HG03064 (cell line): ENCODE results near the gene ASCL1.

Experiments
- ATAC-seq: cut with Tn5 transposase; IDR thresholded peaks from one replicate; pipeline ENCODE4 v1.9.1; 2021; ENCODE audit warnings: low read depth; ENCODE audit not compliant: unreplicated experiment

Gene ASCL1

DNA sequence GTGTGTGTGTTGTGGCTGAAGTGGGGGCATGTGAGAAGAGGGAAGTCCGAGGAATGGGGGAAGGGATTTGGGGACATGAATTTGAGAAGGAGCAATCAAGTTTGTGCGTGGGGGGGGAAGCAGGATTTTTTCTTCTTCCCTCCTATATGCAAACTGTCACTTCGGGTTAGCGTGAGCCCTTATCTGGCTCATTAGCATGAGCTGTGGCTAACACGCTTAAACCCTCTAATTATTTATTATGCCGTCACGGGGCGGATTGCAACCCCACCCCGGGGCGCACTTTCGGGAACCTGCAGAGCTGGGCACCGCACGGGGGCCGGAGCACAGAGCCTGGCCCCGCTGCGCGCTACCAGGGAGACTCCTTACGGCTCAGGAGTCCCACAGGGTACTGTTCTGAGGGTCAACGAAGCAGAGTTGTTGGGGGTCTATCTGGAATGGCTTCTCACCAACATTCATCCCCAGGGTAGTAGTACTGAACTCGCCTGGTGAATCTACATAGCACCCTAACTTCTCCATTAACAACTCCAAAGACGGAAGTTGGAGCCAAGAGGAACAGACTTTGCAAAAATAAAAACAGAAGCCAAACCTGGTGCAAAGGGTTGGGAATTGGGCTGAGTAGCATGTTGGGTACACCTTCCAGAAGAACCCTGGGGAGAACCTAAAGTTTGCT, 6.4 kb upstream of the ASCL1 start:
- ATAC-seq, result no peak

DNA sequence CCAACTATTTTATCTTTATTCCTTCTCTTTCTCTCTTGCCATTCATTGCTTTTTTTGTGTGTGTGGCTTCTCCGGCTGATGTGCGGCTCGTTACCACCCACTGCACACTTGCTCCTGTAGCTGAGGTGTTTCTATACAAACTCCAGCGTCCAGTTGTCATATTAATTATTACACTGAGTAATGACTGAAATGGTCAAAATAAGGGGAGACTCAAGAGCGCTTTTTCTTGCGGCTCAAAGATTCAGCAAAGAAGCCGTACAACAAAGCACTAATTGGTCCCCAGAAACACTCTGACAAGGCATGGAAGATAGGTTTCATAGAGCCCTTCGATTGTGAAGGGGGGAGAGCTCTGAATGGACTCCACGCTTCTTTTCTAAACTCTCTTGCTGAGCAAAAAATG, 5.6 kb upstream of the ASCL1 start:
- ATAC-seq, result no peak

DNA sequence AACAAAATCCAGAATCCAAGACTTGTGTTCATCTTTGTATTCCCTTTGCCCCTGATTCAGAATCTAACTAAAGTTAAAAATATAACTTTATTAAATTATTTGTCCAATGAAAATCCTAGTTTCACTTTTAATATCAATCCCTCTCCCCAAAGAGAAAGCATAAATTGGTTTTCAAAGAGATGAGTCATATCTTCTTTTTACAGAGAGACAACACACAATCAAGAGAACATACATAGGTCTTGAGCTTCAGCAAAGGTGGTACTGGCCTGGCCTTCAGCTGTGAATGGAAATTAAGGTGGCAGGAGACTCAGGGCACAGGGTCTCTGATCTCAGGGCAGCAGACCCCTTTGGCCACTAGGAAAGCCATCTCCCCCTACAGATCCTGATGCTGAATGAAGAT, 4.3 kb upstream of the ASCL1 start:
- ATAC-seq, result no peak

DNA sequence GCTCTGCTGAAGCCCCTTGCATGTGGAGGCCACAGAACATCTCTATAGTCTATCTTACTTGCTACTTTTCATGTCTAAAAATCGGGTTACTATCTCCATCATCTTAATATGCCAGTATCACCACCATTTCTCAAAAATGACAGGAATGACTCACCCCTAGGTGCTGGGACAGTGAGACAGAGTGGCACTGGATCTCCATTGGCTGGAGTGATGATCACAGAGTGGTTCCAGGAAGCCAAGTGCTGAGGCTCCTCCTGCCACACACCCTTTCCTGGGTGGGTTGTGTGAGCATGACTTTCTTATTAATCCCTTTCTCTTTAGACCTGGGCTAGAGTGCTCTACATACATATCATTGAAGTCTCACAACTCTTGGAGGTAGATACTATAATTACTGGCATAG, 3.3 kb upstream of the ASCL1 start:
- no peak for ATAC-seq

DNA sequence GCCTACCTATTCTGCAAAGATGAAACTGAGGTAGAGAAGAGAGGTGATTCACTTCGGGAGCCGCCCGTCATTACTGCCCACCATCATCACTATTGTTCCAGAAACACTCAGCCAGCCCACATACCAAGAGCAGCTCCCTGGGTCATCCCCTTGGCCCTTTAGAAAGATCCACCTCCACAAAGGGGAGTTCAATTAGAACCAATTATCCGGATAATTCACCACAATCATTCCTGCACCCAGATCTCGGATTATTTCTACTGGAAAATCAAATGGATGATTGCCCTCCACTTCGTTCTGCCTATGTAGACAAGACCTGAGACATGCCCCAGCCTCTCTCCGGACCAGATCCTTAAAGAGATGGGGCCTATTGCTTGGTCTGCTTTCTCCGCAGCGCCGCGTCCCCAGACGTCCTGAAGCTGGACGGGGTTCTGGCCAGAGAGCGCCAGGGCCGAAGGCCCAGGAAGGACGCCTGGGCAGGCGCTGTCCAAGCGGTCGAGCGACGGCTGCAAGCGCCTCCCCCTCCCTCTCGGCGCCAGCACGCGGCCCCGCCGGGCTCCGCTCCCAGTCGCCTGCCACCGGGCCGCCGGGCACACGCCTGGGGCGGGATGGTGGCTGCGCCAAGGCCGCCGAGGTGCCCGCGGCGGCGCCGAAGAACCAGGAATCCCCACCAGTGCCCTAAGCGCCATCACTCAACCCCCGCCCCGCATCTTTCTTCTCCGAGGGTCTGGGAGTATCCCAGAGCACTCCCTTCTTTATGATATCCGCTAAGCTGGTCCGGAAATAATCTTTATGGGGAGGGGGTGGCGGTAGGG, 1.3 kb upstream of the ASCL1 start:
- no peak for ATAC-seq

DNA sequence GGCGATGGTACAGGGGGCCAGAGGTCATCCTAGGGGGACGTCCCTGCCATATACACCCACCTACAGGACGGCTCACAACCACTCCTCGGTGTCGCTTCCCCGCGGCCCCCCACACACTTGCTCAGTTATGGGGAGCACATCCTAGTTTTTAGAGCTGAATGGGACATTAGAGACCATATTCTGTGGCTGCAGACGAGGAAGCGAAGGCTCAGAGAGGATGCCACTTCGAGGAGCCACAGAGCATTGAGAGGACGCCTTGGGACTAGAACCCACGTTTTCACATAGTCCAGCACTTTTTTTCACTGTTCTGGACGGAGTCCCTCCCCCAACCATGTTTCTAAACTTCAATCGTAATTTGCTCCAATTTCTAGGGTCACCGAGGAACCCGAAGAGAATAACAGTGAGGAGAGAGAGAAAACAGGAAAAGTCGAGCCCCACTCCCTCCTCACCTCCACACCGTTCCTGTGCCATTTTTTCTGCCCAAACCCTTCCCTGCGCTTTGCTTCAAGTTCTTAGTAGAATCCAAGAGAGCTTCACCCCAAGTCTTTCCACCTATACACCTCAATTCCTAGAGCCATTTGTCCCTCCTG, 641 bp upstream of the ASCL1 start:
- ATAC-seq, result no peak

DNA sequence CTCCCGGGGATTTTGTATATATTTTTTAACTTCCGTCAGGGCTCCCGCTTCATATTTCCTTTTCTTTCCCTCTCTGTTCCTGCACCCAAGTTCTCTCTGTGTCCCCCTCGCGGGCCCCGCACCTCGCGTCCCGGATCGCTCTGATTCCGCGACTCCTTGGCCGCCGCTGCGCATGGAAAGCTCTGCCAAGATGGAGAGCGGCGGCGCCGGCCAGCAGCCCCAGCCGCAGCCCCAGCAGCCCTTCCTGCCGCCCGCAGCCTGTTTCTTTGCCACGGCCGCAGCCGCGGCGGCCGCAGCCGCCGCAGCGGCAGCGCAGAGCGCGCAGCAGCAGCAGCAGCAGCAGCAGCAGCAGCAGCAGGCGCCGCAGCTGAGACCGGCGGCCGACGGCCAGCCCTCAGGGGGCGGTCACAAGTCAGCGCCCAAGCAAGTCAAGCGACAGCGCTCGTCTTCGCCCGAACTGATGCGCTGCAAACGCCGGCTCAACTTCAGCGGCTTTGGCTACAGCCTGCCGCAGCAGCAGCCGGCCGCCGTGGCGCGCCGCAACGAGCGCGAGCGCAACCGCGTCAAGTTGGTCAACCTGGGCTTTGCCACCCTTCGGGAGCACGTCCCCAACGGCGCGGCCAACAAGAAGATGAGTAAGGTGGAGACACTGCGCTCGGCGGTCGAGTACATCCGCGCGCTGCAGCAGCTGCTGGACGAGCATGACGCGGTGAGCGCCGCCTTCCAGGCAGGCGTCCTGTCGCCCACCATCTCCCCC, 777 bp downstream of the ASCL1 start:
- ATAC-seq, result peak; percentile 52

DNA sequence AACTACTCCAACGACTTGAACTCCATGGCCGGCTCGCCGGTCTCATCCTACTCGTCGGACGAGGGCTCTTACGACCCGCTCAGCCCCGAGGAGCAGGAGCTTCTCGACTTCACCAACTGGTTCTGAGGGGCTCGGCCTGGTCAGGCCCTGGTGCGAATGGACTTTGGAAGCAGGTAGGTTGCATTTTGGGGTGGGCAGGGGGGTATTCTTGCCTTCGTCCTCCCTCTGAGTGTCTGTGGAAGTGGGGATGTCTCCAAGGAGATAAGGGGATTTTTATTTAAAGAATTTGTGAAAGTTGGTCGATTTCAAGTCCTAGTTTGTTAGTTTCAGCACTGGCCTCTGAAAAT, 1.3 kb downstream of the ASCL1 start:
- ATAC-seq, result no peak

DNA sequence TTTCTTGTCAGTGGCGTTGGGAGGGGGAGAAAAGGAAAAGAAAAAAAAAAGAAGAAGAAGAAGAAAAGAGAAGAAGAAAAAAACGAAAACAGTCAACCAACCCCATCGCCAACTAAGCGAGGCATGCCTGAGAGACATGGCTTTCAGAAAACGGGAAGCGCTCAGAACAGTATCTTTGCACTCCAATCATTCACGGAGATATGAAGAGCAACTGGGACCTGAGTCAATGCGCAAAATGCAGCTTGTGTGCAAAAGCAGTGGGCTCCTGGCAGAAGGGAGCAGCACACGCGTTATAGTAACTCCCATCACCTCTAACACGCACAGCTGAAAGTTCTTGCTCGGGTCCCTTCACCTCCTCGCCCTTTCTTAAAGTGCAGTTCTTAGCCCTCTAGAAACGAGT, 1.9 kb downstream of the ASCL1 start:
- ATAC-seq, result no peak

DNA sequence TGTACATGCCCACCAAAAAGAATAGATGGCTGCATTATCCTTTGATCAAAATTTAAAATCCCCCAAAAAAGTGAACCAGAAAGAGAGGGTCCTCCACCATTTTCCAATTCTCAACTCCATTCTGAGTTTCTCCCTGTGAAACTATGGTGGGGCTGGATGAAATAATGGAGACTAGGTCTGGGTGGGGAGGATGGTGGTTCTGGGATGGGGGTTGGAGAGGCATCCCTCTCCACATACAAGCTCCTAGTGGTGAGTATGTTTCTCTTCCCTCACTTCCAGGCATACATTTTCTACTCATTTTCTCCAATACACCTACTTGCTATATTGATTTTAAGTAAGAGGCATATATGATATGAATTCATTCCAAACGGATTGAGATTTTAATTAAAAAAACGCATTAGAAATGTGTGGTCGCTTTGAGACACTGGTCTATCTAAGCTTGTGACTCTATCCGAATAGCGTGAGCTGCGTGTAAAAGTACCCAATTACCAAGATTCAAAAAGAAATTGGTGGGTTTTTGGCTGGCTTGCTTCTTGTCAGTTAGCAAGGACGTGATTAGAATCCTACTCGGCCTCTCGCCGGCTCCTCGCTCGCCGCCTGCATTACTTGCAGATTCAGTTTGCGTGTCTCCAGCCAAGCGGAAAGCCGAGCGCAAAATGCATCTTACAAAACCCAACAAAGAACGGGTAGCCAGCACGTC, 3.4 kb downstream of the ASCL1 start:
- ATAC-seq, result no peak

DNA sequence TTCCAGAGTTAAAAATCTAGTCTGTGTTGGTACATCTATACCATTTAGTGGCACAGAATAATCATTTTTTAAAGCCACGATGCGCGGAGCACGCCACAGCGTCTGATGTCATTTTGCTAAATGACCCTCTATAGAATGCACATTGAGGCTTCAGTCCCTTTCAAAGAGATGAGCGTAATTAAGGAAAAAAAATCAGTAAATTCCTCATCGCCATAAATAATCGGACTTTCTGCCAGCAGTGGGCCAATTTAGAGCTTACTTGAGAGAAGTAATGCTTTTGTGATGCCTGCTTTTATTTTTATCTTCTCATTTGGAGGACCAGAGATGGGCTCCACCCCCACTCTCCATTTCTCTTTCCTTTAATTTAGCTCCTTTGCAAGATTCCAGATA, 4.0 kb downstream of the ASCL1 start:
- ATAC-seq, result no peak

DNA sequence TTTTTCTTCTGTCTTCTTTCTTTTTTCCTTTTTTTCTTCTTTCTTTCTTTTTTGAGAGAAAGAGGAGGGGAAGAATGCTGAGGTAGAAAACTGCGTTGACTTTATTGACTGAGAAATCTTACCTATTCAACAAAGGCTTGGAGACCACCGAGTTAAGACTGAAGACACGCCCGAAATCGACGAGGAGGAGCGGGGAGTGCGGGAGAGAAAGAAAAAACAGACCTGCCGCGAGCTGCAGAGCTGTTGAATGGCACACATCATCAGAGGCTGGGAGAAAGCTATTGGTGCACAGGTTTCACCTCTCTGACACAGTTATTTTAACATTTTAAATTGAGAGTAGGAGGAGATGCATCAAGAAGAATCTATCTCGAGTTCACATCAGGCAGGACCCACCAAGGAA, 5.1 kb downstream of the ASCL1 start:
- no peak for ATAC-seq

DNA sequence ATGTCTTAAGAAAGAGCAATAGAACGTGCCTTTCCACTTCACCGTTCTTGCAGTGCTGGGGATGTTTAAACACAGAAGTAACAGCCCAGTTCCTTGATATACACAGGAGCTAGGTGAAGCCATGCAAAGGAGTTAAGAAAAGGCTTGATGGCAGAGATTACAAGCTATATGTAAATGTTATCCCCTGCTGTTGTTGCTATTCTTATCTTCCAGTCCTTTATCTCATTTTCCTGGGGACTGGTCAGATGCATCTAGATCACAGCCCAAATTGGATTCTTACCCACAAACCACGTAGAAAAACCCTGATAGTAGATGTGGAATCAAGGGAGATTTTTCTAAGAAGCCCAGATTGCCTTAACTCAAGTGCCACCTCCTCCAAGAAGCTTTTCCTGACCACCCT, 5.5 kb downstream of the ASCL1 start:
- ATAC-seq, result no peak

DNA sequence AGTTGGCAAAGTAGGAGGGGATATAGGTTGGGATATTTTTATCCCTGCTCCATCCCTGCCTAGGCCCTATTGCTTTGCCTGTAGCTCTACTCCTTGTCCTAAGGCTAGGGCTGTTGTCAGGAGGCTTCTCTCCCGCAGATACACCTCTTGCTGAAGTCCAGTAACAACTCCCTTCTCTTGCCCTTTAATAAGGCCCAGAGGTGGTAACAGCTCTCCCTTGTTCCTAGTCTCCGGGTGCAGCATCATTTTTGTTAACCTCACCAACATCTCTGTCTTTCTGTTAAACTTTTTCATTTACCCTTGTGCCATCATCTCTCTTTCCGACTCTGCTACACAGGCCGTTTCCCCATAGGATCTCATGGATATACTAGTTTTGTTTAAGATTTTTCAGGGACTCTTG, 6.3 kb downstream of the ASCL1 start:
- no peak for ATAC-seq

DNA sequence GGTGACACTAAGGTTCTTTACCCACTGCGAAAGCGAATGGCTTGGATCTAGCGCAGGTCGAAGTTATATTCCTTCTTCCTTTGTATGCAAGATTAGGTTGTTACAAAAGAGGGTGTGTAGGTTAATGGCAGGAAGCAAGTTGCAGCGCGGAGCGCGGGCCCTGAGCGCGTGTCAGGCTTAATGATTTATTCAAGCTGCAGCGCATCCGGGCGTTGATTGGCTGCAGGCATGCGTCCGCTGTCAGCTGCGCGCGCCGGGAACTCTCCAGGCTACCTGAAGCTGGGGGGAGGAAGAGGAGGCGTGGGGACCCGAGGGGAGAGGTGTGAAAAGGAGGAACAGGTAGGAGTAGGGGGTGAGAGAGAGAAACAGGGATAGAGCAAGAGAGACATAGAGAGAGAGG, 7.4 kb downstream of the ASCL1 start:
- no peak for ATAC-seq

DNA sequence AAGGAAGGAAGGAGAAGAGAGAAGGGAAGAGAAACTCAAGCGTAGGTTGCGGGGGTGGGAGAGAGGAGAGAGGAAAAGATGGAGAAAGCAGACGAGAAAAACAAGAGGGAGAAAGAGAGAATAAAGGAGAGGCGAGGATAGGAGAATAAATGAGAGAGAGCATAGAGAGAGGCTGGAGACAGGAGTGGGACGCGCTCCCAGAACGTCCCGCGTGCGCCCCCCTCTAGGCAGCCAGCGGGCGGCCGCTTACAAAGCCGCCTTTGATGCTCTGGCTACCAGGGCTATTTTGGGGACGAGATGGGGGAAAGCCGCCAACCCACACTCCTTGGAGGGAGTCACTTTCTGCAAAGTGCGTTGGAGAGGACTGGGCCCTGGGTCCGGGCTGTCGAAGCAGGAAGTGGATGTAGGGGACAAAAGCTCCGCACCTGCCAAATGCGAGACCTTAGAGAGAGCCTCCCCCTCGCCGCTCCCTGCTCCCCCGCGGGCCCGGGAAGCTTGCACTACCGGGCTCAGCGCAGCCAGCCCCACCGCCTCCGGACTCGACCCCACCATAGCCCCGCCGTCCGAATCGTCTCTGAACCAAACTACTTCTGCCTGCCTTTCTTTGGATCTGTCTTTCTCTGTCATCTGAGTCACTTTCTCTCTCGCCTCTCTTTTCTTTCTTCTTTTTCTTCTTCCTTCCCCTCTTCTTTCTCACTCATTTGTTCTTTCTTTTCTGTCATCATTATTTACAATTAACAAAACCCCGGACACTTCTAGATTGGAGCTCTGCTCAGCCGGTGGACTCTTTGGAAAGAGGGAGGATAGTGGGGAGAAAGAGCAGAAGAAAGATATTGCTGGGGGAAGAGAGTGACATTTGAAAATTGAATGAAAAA, 8.0 kb downstream of the ASCL1 start:
- ATAC-seq, result no peak

DNA sequence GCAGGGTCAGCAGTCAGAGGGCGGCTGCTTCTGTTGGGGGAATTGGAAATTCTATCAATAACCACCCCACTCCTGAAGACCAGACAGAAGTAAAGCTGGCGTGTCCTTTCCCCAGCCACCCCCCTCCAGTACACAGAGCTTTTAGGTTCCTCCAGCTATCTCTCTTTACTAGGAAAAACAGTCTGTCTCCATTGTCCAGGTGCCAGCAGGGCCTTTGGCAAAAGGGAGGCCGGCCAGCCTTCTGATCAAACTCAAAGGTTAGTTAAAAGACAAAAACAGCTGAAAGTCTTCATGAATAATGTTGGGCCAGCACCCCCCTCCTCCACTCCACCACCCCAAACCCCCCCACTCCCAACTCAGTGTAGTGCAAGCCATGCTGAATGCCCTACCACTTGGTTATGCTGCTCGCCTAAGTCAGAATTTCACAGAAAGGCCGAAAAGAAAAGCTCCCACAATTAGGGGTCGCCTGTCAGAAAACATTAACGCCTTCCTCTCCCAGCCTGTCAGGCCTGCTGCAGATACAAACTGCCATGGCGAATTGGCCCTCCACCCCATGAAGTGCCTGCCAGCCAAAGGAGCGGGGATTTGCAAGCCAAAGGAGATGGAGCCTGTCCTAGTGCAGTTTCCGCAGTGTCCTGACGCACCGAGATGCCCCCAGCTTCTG, 8.9 kb downstream of the ASCL1 start:
- ATAC-seq, result no peak

DNA sequence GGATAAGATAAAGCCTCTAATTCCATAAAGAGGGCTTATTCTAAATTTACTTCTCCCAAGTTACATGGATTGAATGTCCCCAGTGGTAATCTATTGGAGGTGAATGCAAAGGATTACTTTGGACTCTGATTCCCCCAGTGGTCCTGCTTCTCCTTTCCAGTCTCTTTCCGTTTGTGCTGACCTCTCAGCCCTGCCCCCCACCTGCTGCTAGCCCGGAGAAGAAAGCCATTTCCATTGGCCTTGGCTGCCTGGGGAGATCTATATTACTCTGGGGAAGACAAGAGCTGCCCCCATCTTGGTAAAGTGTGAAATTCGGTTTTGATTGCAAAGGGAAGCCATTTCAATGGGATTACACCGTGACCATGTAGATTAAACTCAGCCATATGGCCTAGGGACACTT, 13.3 kb downstream of the ASCL1 start:
- no peak for ATAC-seq

DNA sequence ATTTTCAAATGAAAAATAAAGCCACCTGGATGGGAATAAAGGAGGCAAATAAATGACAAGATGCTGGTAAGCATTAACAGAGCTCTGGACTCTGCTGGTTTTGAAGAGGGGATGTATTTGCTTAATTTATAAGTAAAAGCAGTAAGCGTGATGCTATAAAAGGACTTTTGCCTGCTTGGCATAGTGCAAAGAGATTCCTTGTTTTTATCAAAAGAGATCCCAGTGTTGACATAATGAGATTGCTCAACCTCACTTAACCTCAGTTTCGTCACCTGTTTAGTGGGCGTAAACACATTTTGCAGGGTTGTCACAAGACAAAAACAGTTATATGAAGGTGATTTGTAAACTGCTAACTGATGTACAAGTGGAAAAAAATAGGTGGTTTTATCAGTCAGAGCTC, 13.8 kb downstream of the ASCL1 start:
- ATAC-seq, result no peak
